GM19351 (cell line): ENCODE results near the gene DEPDC7.
"Not testable (repeated sequence)": the region's sequence is repeated elsewhere in the genome, so short reads cannot be mapped to it uniquely, and the experiment has no call there.

Source experiments
- ATAC-seq: cut with Tn5 transposase; IDR thresholded peaks from one replicate; pipeline ENCODE4 v1.9.1; 2021; ENCODE audit warnings: mild to moderate bottlenecking, moderate library complexity; ENCODE audit not compliant: unreplicated experiment

DEPDC7 gene

DNA sequence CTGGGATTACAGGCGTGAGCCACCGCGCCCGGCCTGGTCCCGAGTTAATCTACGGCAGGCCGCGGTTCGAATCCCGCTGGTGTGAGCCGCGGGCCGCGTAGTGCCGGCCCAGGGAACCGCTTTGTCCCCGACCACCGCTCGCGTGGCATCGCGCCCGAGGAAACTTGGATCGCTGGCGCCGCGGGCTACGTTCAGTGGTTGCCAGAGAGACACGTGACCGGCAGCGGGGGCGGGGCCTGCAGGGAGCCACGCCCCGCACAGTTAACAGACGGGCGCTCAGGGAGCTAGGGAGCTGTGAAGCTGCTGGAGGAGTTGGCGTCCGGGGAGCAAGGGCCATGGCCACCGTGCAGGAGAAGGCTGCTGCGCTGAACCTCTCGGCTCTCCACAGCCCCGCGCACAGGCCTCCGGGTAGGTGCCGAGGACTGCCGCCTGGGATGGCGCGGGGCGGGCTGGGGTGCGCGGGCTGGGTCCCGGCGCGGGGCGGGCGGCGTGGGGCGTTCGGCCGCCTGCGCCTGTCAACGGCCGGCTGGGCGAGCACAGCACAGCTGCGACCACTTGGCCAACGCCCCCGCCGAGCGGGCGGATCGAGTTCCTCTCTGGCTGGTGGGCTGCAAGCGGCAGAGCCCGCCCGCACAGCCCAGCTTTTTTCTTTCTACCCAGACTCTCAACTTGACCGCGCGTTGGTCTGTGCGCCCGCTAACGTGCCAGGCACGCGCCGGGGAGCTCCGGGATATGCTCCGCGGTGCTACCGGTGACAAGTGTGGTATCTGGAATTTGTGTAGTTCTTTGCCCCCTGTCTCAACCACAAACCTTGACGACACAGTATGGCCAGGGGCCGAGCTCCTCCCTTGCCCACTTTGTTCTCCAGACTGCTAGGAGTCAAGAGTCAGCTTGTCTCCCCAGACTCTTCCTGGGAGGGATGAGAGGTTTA is at the start of gene DEPDC7:
Gene DEPDC7, plus strand, starts transcription at position 258 of the 931 bp plus-strand sequence. Its CDS starts 78 bp downstream, at position 336.
- ATAC-seq = peak; percentile 68

DNA sequence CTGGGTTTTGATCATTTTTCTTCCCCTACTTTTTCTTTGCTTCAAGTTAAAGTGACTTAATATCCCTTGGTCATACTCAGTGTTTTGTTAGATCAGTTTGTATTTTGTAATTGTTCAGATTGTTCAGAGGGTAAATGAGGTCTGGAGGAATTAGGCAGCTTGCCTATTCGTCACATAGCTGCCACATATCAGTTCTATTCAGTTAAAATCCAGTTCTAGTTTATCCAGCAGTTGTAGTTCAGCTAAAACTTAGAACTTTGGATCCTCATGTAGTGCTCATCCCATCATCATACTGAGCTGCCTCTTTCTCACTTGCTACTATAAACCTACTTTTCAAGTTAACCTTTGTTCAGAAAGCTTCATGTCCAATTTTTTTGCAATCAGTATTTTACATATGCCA is 47.1 kb upstream of the DEPDC7 start:
- no peak for ATAC-seq

DNA sequence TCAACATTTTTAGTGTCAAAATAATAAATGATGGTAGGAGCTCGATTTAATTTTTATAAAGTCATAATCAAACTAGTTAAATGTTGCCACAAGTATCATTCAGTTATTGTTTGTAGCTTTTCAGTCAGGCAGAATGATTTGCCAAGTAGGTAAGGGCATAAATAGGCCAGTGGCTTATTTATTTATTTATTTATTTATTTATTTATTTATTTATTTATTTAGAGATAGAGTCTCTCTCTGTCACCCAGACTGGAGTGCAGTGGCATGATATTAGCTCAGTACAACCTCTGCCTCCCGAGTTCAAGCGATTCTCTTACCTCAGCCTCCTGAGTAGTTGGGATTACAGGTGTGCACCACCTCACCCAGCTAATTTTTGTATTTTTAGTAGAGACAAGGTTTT is 43.4 kb upstream of the DEPDC7 start:
- ATAC-seq = not testable (repeated sequence)

DNA sequence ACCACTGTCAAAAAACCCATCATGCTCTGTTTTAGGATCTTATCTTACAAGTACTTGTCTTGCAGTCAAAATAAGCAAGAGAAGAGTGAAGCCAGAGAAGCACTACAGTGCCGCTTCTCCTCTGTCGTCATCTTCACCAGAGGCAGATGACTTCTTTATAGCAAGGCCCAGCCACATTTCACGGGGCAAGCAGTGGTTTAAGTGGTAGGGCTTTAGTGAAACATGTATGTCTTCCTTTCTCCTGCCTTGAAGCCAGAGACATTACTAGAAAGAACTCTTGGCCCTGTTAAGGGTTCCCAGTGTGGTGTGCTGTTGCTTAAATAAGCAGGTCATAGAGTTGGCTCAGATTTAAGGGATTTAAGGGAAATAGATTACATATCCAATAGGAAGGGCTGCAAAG is 42.9 kb upstream of the DEPDC7 start:
- no peak for ATAC-seq

DNA sequence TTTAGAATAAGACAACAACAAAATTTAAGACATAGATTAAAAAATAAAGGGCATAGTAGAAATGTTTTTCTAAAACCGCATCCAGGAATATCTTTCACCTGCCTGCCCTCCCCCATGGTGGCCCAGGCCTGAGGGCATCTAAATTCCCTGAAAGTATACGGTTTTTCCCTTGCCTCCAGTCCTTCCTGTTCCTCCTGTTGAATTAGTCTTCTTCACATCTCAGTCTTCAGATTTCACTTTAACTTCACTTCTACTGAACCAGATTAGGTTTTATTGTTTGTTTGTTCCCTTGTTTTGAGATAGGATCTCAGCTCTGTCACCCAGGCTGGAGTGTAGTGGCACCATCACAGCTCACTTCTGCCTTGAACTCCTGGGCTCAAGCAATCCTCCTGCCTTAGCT is 33.1 kb upstream of the DEPDC7 start:
- no peak for ATAC-seq

DNA sequence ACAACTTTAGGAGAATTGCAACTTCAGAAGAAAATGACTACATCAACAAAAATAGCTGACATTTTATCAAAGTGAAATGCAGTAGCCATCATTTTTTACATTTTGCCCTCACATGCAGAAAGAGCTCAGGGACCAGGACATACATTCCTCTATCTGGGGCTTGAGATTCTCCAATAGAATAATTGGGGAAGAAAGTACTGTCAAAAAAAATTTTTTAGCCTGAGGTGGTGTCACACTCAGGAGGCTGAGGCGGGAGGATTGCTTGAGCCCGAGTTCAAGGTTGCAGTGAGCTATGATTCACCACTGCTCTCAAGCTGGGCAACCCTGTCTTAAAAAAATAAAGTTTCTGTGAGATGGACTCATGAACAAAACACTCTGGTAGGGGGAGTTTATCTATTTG is 32.2 kb upstream of the DEPDC7 start:
- no peak for ATAC-seq

DNA sequence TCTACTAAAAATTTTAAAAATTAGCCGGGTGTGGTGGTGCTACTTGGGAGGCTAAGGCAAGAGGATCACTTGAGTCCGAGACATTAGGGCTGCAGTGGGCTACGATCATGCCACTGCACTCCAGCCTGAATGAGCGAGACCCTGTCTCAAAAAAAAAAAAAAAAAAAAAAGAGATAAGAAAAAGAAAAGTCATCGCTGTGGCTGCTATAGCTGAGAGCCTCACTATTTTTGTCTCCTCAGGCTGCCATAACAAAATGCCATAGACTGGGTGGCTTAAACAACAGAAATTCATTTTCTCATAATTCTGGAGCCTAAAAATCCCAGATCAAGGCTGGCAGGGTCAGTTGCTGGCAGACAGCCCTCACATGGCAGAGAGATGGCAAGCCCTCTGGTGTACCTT is 30.1 kb upstream of the DEPDC7 start:
- ATAC-seq = no peak

DNA sequence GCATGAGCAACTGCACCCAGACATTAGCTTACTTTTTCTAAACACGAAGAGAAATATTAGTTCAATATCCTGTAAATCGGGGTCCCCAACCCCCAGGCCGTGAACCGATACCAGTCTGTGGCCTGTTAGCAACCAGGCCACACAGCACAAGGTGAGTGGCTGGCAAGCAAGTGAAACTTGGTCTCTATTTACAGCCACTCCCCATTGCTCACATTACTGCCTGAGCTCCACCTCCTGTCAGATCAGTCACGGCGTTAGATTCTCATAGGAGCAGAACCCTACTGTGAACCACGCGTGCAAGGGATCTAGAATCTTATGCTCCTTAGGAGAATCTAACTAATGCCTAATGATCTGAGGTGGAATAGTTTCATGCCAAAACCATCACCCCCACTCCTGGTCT is 27.8 kb upstream of the DEPDC7 start:
- no peak for ATAC-seq

DNA sequence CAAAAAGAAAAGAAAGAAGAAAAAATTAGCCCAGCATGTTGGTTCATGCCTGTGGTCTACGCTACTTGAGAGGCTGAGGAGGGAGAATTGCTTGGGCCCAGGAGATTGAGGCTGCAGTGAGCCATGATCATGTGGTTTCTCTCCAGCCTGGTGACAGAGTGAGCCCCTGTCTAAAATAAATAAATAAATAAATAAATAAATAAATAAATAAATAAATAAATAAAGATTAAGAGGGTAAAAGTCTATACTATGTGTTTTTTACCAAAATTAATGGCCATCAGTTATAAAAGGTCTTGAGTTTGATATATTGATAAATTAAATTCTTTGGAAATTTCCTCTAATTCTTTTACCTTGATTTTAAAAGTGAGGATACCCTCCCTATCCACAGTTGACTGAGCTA is 25.2 kb upstream of the DEPDC7 start:
- no peak for ATAC-seq

DNA sequence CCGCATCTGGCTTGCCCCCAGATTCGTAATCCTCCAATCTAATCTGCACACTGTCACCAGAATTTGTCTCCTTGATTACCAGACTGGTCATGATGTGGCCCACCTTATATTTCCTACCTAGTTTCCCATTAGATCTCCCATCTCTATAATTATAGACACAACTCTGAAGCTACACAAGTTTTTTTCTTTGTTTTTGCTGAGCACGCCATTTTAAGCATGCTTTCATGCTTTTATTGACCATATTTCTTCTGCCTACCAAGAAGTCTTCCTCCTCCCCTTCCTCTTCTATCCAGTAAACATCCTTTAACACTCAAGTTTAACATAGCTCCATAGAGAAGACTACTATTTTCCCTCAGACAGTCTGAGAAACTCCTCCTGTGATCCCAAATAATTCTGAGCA is 24.3 kb upstream of the DEPDC7 start:
- no peak for ATAC-seq

DNA sequence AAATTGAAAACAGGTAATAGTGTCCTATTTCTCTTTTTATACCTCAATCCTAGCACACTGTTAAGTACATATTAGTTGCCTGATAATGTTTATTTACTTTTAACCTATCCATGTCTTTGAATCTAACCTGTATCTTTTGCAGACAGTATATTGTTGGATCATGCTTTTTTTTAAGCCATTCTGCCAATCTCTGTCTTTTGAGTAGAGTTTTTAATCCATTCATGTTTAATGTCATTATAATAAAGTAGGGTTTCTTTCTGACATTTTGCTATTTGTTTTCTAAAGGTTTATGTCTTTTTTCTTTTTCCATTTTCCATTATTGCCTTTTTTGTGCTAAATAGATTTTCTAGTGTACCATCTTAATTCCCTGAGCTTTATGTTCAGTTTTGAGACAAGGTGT is 23.8 kb upstream of the DEPDC7 start:
- ATAC-seq = no peak

DNA sequence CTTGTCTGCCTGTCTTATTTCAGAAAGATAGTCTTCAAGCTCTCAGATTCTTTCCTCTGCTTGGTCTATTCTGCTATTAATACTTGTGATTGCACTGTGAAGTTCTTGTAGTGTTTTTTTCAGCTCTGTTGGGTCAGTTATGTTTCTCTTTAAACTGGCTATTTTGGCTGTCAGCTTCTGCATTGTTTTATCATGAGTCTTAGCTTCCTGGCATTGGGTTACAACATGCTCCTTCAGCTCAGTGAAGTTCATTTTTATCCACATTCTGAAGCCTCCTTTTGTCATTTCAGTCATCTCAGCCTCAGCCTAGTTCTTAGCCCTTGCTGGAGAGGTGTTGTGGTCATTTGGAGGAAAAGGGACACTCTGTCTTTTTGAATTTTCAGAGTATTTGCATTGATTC is 15.5 kb upstream of the DEPDC7 start:
- ATAC-seq = no peak

DNA sequence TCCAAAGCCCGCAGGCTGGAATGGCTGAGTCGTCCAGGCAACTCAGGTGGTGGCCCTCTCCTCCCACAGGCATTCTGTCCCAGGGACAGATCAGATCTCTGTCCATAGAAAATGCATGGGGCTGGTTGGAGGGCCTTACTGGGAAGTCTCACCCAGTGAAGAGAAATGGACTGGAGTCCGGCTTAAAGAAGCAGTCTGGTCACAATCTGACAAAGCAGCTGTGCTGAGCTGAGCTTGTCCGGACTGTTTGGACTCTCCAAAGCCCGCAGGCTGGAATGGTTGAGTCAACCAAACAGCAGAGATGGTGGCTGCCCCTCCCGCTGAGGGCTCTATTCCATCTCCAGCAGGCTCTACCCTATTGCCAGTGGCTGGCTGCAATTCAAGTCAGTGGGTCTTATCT is 14.4 kb upstream of the DEPDC7 start:
- no peak for ATAC-seq

DNA sequence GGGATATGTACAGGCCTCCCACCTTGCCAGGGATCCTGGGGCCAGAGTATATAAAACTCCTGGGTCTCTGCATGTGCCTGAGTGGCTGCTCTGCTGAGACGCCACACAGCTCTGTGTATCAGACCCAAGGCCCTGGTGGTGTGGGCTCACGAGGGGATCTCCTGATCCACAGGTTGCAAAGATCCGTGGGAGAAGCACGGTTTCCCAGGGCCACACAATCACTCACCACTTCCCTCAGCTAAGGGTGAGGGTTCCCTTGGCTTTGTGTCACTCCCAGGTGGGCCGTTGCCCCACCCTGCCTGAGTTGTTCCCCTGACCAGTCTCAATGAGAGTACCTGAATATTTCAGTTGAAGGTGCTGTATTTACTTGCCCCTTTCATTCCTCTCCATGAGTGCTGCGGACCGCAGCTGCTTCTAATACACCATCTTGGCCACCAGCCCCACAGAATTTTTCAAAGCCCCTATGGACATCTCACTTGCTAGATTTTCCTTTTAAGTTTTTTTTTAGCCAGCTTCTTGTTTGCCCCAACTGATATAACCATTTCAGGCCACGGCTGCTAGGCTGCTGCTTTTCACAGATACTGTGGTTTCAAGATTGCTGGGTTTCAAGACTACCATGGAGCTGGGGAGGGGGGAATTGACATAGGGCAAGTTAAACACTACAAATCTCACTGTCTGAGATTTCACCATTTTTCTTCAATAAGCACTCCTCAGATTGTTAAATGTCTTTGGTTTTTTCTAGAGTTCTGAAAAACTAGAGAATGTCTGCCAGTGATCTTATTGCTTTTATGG is 13.7 kb upstream of the DEPDC7 start:
- ATAC-seq = no peak

DNA sequence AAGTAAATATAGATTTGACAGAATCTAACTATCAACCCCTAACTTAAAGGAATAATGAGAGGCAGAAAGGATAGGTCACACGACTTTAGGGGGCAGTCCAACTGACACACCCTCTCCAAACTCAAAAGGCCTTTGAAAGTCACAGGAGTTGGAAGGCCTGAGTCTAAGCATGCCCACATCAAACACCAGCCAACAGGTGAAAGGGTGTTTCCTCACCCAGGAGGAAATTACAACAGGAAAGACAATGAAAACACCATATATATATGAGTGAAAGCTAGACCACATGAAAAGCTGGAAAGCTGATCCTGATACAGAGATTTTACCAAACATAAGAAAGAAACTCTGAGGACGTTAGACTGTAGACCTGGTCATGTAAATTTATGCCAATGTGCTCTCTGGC is 10.5 kb upstream of the DEPDC7 start:
- ATAC-seq = no peak

DNA sequence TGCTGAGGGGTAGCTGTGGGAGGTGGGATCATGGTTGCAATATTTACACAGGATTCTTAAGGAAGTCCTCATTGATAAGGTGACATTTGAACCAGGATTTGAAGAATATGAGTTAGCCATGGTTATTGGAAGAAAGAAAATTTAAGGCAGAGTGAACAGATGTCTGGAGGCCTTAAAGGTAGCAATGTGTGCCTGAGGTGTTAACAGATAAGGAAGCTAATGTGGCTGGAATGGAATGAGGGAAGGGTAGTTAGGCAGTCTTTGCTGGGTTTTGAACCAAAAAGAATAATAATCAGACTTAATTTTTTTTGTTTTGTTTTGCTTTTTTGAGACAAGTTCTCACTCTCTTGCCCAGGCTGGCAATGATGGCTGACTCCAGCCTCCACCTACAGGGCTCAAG is 9.7 kb upstream of the DEPDC7 start:
- ATAC-seq = no peak

DNA sequence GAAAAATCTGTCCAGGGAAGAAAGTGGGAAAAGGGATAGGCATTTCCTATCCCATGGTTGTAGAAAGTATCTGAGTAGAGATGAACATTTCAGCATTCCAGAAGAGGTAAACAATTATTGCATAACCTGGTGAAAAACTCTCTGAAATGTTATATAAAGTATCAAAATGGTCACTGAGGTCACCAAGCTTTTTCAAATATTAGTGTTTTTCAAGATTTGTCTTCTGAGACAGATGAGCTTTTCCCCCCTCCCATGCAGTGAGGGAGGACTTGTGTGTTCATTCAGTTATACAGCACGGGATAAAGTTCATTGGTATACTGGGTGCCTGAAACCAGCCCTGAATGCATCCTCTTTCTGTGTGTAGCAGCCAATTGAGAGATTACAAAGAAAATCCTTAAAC is 1.9 kb upstream of the DEPDC7 start:
- no peak for ATAC-seq

DNA sequence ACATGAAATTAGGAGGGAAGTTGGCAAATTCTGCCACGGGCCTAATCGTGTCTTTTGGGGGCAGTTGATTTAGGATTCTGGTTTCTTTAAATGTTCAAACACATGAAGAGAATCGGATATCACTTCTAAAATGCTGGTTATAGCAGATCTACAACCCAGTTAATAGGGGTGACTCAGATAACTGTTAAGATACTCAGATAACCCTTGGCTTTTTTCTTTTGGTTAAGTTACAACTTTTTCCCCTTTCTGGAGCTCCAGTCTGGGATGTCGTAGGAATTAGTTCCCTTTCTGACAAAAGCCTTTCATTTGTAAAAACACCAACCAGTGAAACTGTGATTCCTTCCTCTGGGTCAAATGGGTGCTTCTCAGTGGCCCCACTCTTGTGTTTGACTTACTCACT is 976 bp downstream of the DEPDC7 start:
- no peak for ATAC-seq

DNA sequence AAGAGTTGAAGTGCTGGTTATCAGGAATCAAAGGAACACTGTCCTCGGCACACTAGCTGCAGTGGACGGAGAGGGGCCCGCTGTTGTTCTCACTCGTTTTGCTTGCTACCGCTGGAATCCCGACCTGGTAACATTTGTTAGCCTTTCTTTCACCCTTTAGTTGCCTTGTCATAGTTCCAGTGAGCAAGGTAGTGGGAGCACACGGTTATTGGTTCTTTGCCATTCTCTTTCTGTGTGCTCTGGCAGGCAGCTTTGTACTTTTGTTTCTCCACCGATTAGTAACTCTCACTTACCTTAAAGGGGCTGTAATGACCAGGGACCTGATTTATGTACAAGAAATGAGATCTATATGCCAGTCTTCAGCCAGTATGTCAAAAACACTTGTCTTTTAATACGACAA is 1.8 kb downstream of the DEPDC7 start:
- ATAC-seq = no peak

DNA sequence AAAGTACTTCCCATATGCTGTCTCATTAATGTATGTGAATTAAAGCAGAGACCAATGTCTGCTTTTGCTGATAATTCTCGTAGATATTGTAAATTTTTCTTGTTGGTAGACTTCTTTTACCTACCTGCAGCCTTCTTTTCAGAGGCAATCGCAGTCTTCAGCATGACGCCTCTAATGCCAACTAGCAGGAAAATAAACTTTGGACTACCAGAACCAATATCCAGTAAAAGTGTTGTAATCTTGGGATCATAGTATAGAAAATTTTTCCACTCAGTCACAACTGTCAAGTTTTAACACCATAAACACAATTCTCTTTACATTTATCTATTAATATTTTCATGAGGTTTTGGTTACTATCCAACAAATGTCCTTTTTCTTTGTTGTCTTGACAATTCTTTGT is 2.3 kb downstream of the DEPDC7 start:
- ATAC-seq = no peak

DNA sequence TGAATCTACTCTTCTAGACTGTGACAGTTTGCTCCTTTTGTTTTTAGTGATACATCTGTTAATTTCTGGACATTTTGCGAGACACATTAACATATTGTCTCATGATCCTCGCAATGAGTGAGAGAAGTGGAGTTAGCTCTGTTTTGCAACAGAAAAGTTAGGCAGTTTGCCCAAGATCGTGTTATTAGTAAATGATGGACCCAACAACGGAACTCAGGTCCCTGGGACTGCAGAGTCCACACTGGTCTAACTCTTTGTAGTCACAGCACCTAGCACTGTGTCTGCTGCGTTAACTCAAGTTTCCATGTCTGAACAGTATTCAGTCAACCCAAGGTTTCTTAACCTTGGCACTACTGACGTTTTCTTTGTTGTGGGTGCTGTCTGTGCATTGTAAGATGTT is 3.2 kb downstream of the DEPDC7 start:
- no peak for ATAC-seq

DNA sequence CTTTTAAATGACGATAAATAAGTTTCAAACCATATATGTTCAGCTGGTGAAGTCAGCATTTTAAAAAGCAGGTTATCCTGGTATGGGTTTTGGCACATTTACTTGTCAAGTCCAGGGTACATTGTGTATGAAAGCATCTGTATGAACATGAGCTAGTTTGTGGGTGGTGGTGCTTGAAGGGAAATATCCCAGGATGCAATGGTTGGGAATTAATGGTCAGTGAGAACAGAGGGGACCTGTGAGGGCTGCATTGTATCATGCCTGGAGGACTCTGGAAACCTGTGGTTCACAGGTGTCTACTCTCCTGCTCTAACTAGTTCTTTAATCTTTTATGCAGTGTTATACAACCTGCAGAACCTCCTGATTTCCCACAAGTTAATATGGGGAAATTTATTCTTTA is 5.8 kb downstream of the DEPDC7 start:
- no peak for ATAC-seq
